ENCODE data around the gene YDJC. TPM values are rescaled to one million over a fixed set of nuclear protein-coding genes. Genes with fewer than 3 reads are reported as not detected.
"Not testable (repeated sequence)": the region's sequence is repeated elsewhere in the genome, so short reads cannot be mapped to it uniquely, and the experiment has no call there.

YDJC gene
- total RNA-seq, 1 donor from 2014 or later = 27.4 TPM

DNA sequence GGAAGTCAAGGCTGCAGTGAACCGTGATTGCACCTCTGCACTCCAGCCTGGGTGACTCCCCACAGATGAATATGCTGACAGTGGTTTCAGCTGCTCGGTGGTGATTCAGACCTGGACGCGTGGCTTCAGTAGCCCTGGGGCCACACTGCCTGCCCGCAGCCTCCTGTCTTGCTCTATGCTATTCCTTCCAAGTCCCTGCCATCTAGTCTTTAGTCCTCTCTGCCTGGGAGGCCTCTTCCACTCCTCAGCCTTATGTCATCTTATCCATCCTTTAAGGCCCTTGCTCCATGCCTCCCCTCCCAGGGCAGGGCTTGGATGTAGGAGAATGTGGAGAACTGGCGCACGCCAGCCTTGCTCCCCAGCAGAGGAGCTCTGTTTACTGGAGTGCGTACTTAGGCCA, 23.0 kb downstream of the YDJC start:
- DNase-seq (ENCODE audit: low read depth) = no peak

DNA sequence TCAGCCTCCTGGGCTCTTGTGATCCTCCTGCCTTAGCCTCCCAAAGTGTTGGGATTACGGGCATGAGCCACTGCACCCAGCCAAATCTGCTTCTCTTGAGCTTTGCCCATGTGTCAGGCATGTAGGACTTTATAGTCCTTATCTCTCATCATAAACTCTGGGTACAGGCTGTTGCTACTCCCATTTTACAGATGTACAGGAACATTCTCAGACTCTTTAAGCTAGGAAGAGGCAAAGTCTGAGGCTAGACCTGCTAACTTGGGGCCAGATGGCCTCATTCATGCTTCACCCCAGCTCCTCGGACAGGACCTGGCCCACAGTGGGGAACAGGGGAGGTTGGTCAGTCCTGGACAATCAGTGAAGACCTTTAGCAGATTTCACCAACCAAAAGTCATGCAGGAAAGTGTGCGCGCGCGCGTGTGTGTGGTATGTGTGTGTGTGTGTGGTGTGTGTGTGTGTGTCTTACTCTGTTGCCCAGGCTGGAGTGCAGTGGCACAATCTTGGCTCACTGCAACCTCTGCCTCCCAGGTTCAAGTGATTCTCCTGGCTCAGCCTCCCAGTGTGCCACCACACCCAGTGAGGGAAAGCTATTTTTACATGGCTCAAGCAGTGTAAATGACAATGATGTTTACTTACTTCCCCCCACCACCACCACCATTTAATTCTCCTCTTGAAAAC, 23.8 kb downstream of the YDJC start:
- DNase-seq (ENCODE audit: low read depth) = no peak

DNA sequence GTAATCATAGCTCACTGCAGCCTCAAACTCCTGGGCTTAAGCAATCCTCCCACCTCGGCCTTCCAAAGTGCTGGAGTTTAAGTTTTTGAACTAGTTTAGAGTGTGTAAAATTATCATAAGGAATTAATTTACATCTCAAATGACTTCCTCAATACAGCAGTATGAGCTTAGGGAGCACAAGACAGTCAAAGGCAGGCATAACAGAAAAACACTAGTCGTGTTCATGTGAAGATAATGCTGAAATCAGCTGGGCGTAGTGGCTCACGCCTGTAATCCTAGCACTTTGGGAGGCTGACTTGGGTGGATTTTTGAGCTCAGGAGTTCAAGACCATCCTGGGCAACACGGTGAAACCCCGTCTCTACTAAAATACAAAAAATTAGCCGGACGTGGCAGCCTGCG, 25.8 kb downstream of the YDJC start:
- DNase-seq (ENCODE audit: low read depth) = no peak

DNA sequence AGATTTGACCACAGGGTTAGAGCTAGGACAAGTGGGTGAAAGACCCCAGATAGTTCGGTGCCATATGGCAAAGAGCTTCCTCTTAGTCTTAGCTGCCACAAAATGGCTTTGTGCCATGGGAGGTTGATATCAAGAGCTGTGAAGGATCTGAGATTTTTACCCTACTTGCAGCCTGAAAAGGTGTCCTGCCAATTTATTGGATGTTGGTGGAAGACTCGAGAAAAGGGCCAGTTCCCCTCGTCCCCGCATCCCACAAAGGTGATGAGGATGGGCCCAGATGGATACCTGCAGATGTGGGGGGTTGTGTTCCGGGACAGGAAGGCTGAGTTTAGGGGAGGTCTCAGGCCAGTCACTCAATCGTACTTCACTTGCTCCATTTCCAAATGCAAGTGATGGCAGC, 27.2 kb downstream of the YDJC start:
- DNase-seq (ENCODE audit: low read depth) = no peak

DNA sequence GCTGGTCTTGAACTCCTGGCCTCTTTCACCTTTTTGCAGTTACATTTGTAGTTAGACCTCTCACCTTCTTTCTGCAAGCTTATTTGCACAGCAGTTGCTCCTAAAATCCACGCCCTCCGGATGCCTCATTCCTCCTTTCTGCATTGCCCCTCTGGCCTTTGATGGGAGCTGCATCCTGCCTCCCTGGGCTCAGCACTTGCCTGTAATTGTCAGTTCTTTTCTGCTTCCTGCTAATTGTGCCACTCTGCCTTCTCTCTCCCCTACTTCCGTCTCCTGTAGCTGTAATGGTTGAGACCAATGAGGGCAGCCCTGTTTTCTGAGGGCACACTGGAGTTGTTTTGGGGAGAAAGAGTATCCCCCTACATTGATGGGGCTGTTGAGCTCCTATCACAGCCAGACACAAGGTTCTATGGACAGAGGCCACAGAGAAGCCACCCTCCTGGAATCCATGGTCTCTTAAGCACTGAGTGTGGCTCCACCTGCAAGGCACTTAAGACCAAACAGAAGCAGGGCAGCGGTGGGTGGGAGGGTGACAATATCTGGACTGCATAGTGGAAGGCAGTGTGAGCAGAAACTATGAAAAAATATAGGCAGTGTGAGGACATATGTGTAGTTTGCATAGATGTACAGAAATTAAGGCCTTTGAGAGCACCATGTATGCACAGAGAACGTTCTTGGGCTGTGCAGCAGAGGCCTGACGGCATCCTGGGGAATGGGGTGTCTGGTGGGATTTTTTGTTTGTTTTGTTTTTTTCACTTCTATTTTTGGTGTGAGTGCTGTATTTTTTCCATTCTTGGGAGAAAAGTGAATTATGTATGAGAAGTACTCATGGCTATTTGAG, 30.5 kb downstream of the YDJC start:
- DNase-seq (ENCODE audit: low read depth) = no peak

DNA sequence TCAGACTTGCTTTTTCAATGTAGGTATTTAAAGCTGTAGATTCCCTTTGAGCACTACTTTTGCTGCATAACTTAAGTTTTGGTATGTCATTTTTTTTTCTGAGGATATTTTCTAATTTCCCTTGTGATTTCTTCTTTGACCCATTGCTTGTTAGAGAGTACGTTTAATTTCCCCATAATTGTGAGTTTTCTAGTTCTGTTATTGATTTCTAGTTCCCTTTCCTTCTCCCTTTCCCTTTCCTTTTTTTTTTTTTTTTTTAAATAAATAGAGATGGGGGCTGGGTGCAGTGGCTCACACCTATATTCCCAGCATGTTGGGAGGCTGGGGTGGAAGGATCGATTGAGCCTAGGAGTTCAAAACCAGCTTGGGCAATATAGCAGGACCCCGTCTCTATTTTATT, 31.5 kb downstream of the YDJC start:
- DNase-seq (ENCODE audit: low read depth) = no peak

DNA sequence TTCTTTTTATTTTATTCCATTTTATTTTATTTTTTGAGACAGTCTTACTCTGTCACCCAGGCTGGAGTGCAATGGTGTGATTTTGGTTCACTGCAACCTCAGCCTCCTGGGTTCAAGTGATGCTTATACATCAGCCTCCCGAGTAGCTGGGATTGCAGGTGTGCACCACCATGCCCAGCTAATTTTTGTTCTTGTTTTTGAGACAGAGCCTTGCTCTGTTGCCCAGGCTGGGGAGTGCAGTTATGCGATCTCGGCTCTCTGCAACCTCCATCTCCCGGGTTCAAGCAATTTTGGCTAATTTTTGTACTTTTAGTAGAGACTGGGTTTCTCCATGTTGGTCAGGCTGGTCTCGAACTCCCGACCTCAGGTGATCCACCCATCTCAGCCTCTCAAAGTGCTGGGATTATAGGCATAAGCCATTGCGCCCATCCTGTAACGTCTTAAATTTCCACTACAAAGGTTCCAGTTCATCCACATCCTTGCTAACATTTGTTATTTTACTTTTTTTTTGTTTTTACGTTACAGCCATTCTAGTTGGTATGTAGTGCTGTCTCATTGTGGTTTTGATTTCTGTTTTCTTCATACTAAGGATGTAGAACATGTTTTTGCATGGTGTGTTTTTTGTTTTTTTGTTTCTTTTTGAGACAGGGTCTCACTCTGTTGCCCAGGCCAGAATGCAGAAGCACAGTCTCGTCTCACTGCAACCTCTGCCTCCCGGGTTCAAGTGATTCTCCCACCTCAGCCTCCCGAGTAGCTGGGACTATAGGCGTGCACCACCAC, 33.3 kb downstream of the YDJC start:
- DNase-seq (ENCODE audit: low read depth) = not testable (repeated sequence)

DNA sequence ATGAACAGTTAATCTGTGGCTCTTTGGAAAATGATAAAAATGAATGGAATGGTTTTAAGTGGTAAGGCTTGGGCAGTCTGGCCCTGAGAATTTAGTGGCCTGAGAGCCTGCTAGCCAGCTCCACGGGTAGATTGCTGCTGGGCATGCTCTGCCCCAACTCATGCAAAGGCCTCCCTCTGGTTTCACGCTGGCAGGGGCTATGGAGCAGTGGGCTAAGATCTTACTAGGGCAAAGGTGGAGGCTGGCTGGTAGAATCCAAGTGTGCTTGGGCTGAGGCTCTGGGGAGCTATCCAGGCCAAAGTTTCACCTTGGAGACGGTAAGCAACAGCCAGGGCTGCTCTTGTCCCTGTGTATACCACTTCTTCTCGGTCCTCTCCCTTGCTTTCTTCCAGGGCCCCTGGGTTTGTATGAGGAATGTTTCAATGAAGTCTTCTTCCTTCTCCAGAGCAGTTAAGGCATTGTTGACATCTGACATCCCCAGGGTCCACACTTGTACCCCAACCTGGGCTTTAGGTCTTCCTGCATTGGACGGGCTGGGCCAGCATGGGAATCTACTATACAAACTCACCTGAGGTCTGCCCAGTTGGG, 34.9 kb downstream of the YDJC start:
- DNase-seq (ENCODE audit: low read depth) = no peak

DNA sequence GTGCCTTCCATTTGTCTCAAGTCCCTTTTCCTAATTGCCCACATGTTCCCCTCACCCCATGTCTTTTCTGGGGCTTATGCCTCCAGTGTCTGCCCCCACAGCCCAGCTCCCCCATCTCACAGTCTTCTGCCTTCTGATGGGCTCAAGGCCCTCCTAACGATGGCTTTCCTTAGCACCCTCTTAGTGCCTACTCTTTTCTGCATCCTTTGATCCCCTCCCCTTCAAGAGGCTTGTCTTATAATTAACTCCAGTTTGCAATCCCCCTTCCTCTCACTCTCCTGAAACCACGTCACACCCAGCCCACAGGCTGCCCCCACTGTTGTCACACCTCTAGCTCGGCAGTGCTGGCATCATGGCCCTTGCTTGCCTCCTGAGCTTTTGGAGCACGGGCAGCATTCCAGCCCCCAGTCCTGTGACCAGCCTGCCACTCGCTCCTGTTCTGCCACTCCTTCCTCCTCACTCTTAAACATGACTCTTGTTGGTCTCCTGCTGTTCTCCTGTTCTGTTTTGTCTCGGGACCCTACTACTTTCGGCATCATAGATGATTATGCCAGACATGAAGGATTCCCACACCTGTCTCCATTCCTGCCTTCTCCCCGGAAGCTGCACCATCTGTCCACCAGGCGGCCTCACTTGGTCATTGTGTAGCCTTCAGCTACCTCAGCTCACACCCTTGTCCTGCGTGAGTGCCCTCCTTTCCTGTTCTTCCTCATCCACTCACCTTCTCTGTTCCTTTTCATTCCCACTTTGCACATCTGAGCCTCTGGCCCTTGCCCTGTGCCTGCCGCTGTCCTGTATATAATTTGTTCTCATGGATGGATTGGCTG, 36.2 kb downstream of the YDJC start:
- DNase-seq (ENCODE audit: low read depth) = no peak

DNA sequence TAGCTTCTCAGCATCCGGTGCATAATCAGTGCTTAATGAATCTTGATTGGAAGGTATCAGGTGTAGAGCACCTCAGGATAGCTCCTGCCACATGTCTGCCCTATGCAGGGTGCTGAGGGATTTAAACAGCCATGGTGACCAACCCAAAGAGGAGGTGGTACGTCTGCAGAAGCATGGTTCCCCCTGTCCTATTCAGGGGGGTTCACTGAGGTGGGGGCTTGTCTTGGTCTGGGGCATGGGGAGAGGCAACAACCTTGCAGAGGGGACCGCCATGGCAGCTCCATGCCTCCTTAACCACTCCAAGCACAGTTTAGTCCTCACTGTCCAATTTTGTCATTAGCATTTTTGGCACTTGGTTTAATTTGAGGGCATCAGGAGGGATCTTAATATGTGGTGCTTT, 37.4 kb downstream of the YDJC start:
- DNase-seq (ENCODE audit: low read depth) = no peak

DNA sequence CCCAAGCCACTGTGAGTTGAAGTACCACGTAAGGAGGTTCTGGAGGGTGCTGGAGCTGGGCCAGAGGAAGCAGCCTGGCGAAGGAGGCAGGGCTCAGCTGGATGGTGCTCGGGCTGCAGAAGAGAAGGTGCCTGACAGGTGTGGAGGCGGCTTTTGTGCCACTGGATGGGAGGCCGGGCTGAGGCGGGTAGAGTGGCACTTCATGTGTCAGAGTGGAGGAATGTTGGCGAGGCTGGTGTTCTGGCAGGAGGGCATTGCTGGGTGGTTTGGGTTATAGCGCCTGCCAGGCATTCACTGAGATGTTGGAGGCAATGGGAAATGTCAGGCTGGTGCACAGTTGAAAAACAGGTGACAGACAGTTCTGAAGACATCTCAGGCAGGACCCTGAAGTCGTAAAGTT, 38.1 kb downstream of the YDJC start:
- DNase-seq (ENCODE audit: low read depth) = no peak

DNA sequence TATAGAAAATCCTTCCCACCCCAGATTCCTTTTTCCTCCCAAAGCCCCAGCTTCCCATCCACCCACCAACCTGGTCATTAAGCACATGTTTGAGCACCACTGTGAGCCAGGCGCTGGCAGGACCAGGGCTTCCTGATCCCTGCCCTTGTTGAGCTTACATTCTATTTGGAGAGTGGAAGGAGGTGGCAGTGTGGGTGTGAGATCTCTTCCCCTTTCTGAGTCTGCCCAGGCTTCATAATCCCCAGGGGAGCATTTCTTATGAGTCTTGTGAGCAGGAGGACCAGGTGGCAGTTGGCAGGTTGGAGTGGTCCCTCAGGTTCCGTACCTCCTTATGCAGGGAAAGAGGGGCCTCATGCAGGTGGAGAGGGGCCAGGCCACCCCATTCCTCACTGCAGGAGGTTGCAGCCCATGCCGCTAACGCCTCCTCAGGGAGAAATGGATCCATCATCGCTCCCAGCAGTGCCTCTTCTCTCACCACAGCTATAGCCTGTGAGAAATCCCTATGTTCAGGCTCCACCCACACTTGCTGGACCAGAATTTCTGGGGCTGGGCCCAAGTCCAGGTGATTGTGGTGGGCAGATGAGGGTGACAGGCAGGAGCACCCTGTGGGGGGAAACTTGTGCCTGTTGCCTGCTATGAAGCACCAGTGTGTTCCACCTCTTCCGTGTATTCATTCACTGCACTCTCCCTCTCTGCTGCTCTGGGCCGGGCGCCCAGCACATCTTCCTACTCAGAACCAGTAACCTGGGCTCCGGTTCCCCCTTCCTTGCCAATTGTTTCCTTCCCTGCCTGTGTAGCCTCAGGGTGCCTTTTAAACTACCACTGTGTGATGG, 38.8 kb downstream of the YDJC start:
- DNase-seq (ENCODE audit: low read depth) = no peak

DNA sequence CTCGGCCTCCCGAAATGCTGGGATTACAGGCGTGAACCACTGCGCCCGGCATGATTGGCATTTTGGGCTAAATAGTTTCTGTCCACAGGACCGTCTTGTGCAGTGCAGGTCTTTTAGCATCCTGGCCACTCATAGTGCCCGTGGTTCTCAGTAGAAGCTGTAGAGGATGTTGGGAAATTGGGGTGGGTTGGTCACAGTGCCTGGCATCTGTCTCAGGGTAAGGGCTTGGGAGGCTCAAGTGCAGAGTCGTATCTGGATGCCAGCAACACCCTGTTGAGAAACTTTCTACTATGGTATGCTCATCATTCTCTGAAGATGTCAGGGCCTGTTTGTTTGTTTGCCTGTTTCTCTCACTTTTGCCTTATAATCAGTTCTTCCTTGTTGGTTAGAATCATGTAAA, 40.4 kb downstream of the YDJC start:
- no peak for DNase-seq (ENCODE audit: low read depth)

DNA sequence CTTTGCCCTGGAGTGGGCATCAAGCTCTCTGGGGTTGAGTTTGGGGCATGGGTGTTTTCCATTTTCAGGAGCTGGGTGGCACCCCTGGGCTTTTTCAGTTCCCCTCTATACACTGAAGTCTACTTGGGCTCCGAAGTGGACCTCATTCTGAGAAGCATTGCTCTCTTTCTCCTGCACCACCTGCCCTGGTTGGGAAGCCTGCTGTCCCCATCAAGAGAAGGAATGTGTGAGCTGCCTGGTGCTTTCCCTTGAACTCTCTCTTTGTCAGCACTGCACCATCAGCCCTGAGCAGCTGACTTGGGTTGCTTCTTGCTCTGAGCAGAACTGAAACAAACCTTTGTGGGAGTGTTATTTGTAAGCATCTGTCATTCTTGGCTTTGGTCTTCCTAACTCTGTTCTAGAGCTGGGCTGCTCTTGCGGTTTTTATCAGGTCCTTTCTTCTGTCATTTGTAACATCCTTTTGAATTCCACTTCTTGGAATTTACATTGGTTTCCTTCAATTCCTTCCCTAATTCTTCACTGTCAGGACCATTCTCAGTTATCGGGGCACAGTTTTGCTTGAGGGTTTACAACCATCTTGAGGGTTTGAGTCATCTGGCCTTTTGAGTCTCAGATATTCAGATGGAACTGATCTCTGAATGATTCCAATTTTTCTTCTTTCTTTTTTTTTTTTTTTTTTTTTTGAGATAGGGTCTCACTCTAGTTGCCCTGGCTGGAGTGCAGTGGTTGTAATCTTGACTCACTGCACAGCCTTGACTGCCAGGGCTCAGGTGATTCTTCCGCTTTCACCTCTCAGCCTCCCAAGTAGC, 41.8 kb downstream of the YDJC start:
- no peak for DNase-seq (ENCODE audit: low read depth)

DNA sequence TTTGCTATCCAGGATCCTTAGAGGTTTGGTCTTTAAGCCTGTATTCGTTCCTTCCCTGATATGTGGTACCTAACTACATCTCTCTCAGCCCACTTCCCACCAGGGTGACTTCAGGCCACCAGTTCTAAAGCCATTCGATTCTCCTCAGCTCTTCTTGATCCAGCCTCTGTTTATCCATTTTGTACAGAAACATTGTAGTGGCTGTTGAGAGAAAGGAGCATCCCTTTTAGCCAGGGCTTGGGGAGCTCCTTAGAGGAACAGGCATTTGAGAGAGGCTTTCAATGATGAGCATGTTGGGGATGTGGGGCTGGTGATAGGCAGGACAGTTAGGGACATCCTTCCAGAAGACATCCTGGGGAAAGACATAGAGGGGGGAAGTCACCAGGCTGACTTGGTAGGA, 44.4 kb downstream of the YDJC start:
- DNase-seq (ENCODE audit: low read depth) = no peak

DNA sequence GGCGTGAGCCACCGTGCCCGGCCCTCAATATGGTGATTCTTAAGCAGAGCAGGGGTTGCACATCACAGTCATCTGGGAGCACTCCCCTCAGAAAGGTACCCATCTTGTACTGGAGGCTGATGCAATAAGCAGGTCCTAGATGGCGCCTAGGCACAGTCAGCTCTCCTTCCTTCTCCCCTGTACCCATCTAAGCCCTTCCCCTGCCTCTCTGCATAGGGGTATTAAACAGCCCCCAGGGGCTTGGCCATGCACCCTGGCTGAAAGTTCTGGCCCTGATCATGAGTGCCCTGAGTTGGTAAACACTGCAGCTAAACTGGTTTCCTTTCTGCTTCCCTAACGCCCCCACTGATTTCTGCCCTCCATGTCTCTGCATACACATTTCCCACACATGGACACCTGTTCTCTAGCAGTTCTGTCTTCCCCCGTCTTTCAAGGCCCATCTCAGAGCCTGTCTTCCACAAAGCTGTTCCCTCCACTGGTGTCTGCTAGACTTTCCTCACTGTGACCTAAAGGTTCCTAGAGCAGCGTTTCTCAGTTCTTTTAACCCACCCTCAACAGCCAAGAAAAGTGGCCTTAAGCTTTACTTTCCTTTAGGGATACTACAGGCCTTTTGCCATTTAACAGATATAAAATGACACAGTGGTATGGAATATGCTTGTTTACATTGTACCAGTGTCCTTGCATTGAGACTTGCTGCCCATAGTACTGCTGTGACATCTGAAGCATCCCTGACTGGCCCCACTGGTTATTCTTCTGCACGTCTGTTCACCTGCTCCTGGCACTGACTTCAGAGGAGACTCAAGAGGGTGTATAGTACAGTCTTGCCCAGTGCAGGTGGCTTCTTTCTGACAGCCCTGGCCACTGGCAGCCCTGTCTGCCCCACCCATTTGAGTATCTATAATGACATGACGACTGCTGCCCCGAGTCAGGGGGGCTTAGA, 46.8 kb downstream of the YDJC start:
- no peak for DNase-seq (ENCODE audit: low read depth)

DNA sequence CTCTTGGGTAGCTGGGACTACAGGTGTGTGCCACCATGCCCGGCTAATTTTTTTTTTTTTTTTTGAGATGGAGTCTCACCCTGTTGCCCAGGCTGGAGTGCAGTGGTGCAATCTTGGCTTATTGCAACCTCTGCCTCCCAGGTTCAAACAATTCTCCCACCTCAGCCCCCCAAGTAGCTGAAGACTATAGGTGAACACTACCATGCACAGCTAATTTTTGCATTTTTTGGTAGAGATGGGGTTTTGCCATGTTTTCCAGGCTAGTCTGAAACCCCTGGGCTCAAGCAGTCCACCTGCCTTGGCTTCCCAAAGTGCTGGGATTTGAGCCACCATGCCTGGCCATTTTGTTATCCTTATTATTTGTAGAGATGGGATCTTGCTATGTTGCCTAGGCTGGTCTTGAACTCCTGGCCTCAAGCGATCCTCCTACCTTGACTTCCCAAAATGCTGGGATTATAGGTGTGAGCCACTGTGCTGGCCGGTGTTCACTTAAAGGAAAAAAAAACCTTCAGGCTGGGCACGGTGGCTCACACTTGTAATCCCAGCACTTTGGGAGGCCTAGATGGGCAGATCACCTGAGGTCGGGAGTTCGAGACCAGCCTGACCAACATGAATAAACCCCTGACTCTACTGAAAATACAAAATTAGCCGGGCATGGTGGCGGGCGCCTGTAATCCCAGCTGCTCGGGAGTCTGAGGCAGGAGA, 48.7 kb downstream of the YDJC start:
- DNase-seq (ENCODE audit: low read depth) = not testable (repeated sequence)

DNA sequence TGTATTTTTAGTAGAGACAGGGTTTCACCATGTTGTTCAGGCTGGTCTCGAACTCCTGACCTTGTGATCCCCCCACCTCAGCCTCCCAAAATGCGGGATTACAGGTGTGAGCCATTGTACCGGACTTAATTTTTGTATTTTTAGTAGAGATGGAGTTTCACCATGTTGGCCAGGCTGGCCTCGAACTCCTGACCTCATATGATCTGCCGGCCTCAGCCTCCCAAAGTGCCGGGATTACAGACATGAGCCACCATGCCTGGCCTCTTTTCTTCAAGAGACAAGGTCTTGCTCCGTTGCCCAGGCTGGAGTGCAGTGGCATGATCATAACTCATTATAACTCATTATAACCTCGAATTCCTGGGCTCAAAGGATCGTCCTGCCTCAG, 49.2 kb downstream of the YDJC start:
- not testable (repeated sequence) for DNase-seq (ENCODE audit: low read depth)

Data from renal cortical epithelial cell (primary cell).